ENCODE measurements around the gene TRA2B.

Gene TRA2B

GRCh38 chr3:185933374-185934173 lies 4.2 kb downstream of the TRA2B start:
- Histone ChIP-seq H4K20me1 (ENCODE audit: insufficient read depth, low read length) (peaks cover 79% of the 10 kb centered on the region), H3K4me2 (ENCODE audit: low read depth, low read length) (peak overlapping the region; percentile 83), H3K9ac (ENCODE audit: low read length) (peak overlapping the region; percentile 96; the same call in 1 of the 2 replicates), H2AFZ (ENCODE audit: low read length) (no peak overlapping the region), H3F3A (ENCODE audit: insufficient read depth, low read length) (peaks cover 64% of the 10 kb centered on the region), H3K9me2 (replicated peaks; ENCODE audit: insufficient read depth, low read length) (no peaks in the 10 kb centered on the region), H3K27me3 (replicated peaks; ENCODE audit: insufficient read depth, low read length) (no peaks in the 10 kb centered on the region), H3K36me3 (replicated peaks; ENCODE audit: insufficient read depth, low read length) (peaks cover 26% of the 10 kb centered on the region; the same call in 1 of the 2 replicates), H3K9me3 (replicated peaks; ENCODE audit: insufficient read depth, low read length) (no peaks in the 10 kb centered on the region), H3K27ac (ENCODE audit: low read length) (no peak overlapping the region), H3K79me2 (ENCODE audit: low read length) (peaks cover 92% of the 10 kb centered on the region), H3K4me3 (ENCODE audit: low read length) (peak overlapping the region; percentile 83), H3K4me1 (ENCODE audit: low read length) (peaks cover 57% of the 10 kb centered on the region)
- DNase-seq: no peak
- no peak for TF ChIP-seq CTCF (IDR thresholded peaks at IDR 0.05; ENCODE audit: low read length)

GRCh38 chr3:185931777-185932612 lies 5.8 kb downstream of the TRA2B start:
- Histone ChIP-seq H3K27ac (ENCODE audit: low read length) (no peak overlapping the region), H3K79me2 (ENCODE audit: low read length) (peaks cover 100% of the 10 kb centered on the region), H3K9ac (ENCODE audit: low read length) (peak overlapping the region; percentile 0; the same call in 1 of the 2 replicates), H3K27me3 (replicated peaks; ENCODE audit: insufficient read depth, low read length) (no peaks in the 10 kb centered on the region), H3K4me1 (ENCODE audit: low read length) (peaks cover 62% of the 10 kb centered on the region), H3K4me2 (ENCODE audit: low read depth, low read length) (peak overlapping the region; percentile 83), H3F3A (ENCODE audit: insufficient read depth, low read length) (peaks cover 71% of the 10 kb centered on the region), H4K20me1 (ENCODE audit: insufficient read depth, low read length) (peaks cover 95% of the 10 kb centered on the region), H3K9me3 (replicated peaks; ENCODE audit: insufficient read depth, low read length) (no peaks in the 10 kb centered on the region), H3K9me2 (replicated peaks; ENCODE audit: insufficient read depth, low read length) (no peaks in the 10 kb centered on the region), H2AFZ (ENCODE audit: low read length) (no peak overlapping the region), H3K4me3 (ENCODE audit: low read length) (peak overlapping the region; percentile 20), H3K36me3 (replicated peaks; ENCODE audit: insufficient read depth, low read length) (peaks cover 36% of the 10 kb centered on the region; the same call in 1 of the 2 replicates)
- no peak for DNase-seq
- TF ChIP-seq EZH2phosphoT487 (IDR thresholded peaks at IDR 0.05; ENCODE audit: low read length) (no peak), EZH2 (optimal IDR thresholded peaks at IDR 0.05; ENCODE audit: low read depth, low read length) (no peak), CTCF (IDR thresholded peaks at IDR 0.05; ENCODE audit: low read length) (no peak)

GRCh38 chr3:185930393-185931107 lies 7.3 kb downstream of the TRA2B start:
- H3K9ac ChIP-seq (ENCODE audit: low read length): no peak overlapping the region

More at GRCh38 chr3:185930393-185931107, 7.3 kb downstream of the TRA2B start:
- DNase-seq: no peak
- H3K9me3 ChIP-seq (replicated peaks; ENCODE audit: insufficient read depth, low read length): no peaks in the 10 kb centered on the region
- 0 out of 2 replicates have a peak overlapping the region, but pooled peaks have one; percentile 3 for H3K4me3 ChIP-seq (ENCODE audit: low read length)
- H3K9me2 ChIP-seq (replicated peaks; ENCODE audit: insufficient read depth, low read length): no peaks in the 10 kb centered on the region
- H3K27ac ChIP-seq (ENCODE audit: low read length): no peak overlapping the region
- H3K27me3 ChIP-seq (replicated peaks; ENCODE audit: insufficient read depth, low read length): no peaks in the 10 kb centered on the region
- peak overlapping the region; percentile 83 for H3K4me2 ChIP-seq (ENCODE audit: low read depth, low read length)
- peaks cover 100% of the 10 kb centered on the region for H3K79me2 ChIP-seq (ENCODE audit: low read length)
- H3K4me1 ChIP-seq (ENCODE audit: low read length): peaks cover 62% of the 10 kb centered on the region
- H2AFZ ChIP-seq (ENCODE audit: low read length): no peak overlapping the region
- TF ChIP-seq EZH2phosphoT487 (IDR thresholded peaks at IDR 0.05; ENCODE audit: low read length): no peak
- TF ChIP-seq EZH2 (optimal IDR thresholded peaks at IDR 0.05; ENCODE audit: low read depth, low read length): no peak
- TF ChIP-seq CTCF (IDR thresholded peaks at IDR 0.05; ENCODE audit: low read length): no peak
- H4K20me1 ChIP-seq (ENCODE audit: insufficient read depth, low read length): peaks cover 100% of the 10 kb centered on the region
- H3F3A ChIP-seq (ENCODE audit: insufficient read depth, low read length): peaks cover 71% of the 10 kb centered on the region
- H3K36me3 ChIP-seq (replicated peaks; ENCODE audit: insufficient read depth, low read length): peaks cover 50% of the 10 kb centered on the region

Data from MM.1S (cell line).